ENCODE data around the gene MCM8. TPM values are rescaled to one million over a fixed set of nuclear protein-coding genes. Genes with fewer than 3 reads are reported as not detected.
A peak's percentile ranks its signal among the peaks of the same experiment; 100 is the strongest.

The MCM8 gene
- total RNA-seq, 1 donor from 2014 or later = 4.7 TPM

DNA sequence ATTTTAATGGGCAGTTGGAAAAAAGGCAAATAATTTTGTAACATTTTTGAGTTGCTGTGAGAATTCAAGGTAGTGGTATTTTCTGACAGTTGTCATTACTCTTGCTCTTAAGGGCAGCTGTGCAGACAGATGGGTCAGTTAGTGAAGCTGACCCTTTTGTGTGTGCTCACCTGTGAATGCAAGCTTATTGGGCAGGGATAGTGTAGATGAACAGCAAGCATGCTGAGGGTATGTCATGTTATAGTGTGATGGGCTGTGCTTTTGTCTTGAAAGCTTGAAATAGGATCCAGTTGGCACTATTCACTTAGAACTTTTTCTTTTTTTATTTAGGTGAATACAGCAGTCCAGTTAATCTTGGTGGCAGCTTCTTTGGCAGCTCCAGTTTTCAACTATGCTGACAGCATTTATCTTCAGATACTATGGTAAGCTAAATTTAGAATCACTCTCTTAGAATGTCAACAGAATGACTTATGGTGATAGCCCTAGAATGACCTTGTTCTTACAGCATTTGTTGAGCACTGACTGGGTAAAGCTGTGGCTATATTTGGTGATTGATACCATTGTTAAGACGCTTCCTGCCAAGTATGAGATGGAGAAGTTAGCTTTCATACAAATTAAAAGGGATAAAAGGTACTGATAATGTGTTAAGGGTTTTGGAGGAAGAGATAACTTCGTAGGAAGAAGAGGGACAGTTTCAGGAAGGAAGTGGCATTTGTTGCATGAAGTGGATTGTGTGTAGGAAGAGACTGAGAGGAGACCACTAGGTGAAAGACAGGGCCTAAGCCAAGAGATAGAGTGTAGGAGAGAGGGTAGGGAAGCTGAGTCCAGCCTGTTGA lies 83.9 kb downstream of the MCM8 start:
- peaks cover 12 to 33% (median 26%) of the 10 kb centered on the region in 3 donors for H3K36me3 ChIP-seq (ENCODE audit: control insufficient read depth in 3 of 3, insufficient read depth in 3 of 3, low read length in 3 of 3)

DNA sequence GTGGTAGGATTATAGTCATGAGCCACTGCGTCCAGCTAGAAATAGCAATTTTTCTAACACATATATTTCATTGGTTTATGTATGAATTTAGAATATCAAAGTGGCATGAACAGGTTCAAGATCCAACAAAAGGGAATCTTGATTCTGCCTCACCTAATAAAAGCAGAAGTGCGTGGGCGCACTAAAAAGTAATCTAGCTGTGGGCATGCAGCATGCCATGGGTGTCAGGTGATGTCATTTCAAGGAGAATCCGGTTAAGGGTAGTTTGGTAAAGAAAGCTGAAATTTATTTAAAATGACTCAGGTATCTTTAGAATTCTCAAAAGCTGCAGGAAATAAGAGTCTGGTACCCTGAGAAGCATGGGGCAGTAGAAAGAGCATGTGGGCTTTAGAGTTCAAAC lies 85.8 kb downstream of the MCM8 start:
- peaks cover 22 to 47% (median 32%) of the 10 kb centered on the region in 3 donors for H3K36me3 ChIP-seq (ENCODE audit: control insufficient read depth in 3 of 3, insufficient read depth in 3 of 3, low read length in 3 of 3)
- no peak overlapping the region for H3K9ac ChIP-seq (ENCODE audit: low read depth in 1 of 3, low read length in 3 of 3)
- no peak overlapping the region for H3K4me3 ChIP-seq (ENCODE audit: low read length in 3 of 3)
- no peaks in the 10 kb centered on the region for H3K9me3 ChIP-seq (ENCODE audit: control insufficient read depth in 3 of 3, low read length in 3 of 3)
- peaks cover 9 to 17% (median 10%) of the 10 kb centered on the region in 3 donors for H3K4me1 ChIP-seq (ENCODE audit: control insufficient read depth in 3 of 3, insufficient read depth in 3 of 3, low read length in 3 of 3)
- H3K27me3 ChIP-seq (ENCODE audit: control insufficient read depth in 3 of 3, insufficient read depth in 3 of 3, low read length in 3 of 3) = no peaks in the 10 kb centered on the region
- no peak overlapping the region for H3K27ac ChIP-seq (ENCODE audit: low read depth, low read length)

More for the DNA sequence above, 83.9 kb downstream of the MCM8 start:
- no peaks in the 10 kb centered on the region for H3K27me3 ChIP-seq (ENCODE audit: control insufficient read depth in 3 of 3, insufficient read depth in 3 of 3, low read length in 3 of 3)
- no peak overlapping the region for H3K9ac ChIP-seq (ENCODE audit: low read depth in 1 of 3, low read length in 3 of 3)
- peak overlapping the region; percentile 83 for H3K27ac ChIP-seq (ENCODE audit: low read depth, low read length)
- H3K9me3 ChIP-seq (ENCODE audit: control insufficient read depth in 3 of 3, low read length in 3 of 3) = no peaks in the 10 kb centered on the region
- peaks cover 9 to 19% (median 10%) of the 10 kb centered on the region in 3 donors for H3K4me1 ChIP-seq (ENCODE audit: control insufficient read depth in 3 of 3, insufficient read depth in 3 of 3, low read length in 3 of 3)
- H3K4me3 ChIP-seq (ENCODE audit: low read length in 3 of 3) = no peak overlapping the region

DNA sequence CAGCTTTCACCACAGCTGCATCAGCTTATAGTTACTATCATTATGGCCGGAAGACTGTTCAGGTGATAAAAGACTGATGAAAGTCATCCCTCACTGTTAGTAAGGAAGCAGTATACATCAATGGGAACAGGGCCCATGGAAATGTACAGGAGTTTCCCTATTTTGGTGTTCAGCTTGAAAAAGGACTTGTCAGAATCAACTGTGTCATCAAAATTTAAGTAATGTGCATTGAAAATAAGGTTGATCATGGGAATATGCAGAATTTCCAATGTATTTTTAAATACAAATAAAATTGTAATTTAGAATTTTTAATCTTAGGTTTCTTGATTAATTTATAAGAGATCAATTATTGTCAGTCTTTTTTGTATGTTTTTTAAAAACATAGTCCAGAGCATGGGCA lies 86.6 kb downstream of the MCM8 start:
- Histone ChIP-seq H3K9me3 (ENCODE audit: control insufficient read depth in 3 of 3, low read length in 3 of 3) (no peaks in the 10 kb centered on the region), H3K27me3 (ENCODE audit: control insufficient read depth in 3 of 3, insufficient read depth in 3 of 3, low read length in 3 of 3) (no peaks in the 10 kb centered on the region), H3K4me1 (ENCODE audit: control insufficient read depth in 3 of 3, insufficient read depth in 3 of 3, low read length in 3 of 3) (peaks cover 9 to 17% (median 10%) of the 10 kb centered on the region in 3 donors), H3K27ac (ENCODE audit: low read depth, low read length) (no peak overlapping the region), H3K9ac (ENCODE audit: low read depth in 1 of 3, low read length in 3 of 3) (no peak overlapping the region), H3K36me3 (ENCODE audit: control insufficient read depth in 3 of 3, insufficient read depth in 3 of 3, low read length in 3 of 3) (peaks cover 27 to 56% (median 40%) of the 10 kb centered on the region in 3 donors), H3K4me3 (ENCODE audit: low read length in 3 of 3) (no peak overlapping the region)

DNA sequence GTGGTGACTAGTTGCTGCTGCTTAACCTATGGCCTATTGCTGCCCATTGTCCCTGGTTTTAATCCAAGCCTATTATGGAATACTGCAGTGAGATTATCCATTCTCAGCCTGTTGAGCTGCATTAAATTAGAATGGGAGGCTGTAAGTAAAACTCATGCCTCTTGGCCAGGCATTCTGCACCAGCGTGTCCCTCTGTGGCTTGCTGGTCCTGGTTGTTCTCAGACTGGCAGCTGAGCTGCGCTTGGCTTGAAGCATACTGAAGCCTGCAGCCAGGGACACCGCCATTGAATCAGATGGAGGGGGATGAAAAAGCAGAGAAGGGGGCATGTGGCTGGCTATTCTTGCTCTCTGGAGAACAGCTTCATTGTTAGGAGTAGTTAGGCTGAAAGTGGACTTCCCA lies 87.8 kb downstream of the MCM8 start:
- Histone ChIP-seq H3K4me3 (ENCODE audit: low read length in 3 of 3) (no peak overlapping the region), H3K36me3 (ENCODE audit: control insufficient read depth in 3 of 3, insufficient read depth in 3 of 3, low read length in 3 of 3) (peaks cover 30 to 59% (median 40%) of the 10 kb centered on the region in 3 donors), H3K9ac (ENCODE audit: low read depth in 1 of 3, low read length in 3 of 3) (no peak overlapping the region), H3K4me1 (ENCODE audit: control insufficient read depth in 3 of 3, insufficient read depth in 3 of 3, low read length in 3 of 3) (peaks cover 9 to 17% (median 10%) of the 10 kb centered on the region in 3 donors), H3K27me3 (ENCODE audit: control insufficient read depth in 3 of 3, insufficient read depth in 3 of 3, low read length in 3 of 3) (no peaks in the 10 kb centered on the region), H3K9me3 (ENCODE audit: control insufficient read depth in 3 of 3, low read length in 3 of 3) (no peaks in the 10 kb centered on the region), H3K27ac (ENCODE audit: low read depth, low read length) (no peak overlapping the region)

DNA sequence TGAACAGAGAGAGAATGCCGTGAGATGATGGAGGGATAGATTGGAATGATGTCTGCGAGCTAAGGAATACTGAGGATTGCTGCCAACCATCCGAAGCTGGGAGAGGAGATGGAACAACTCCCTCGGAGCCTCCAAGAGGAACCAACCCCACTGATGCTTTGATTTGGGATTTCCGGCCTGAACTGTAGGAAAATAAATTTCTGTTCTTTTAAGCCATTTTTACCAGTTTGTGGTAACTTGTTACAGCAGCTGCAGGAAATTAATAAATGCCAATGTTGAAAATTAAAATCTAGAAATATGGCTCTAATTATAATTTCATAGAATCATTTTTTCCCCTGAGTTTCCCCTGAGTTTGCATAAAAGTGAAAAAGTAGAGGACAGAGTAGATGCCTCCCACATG lies 89.3 kb downstream of the MCM8 start:
- Histone ChIP-seq H3K27ac (ENCODE audit: low read depth, low read length) (no peak overlapping the region), H3K36me3 (ENCODE audit: control insufficient read depth in 3 of 3, insufficient read depth in 3 of 3, low read length in 3 of 3) (peaks cover 30 to 54% (median 38%) of the 10 kb centered on the region in 3 donors), H3K9me3 (ENCODE audit: control insufficient read depth in 3 of 3, low read length in 3 of 3) (no peaks in the 10 kb centered on the region), H3K27me3 (ENCODE audit: control insufficient read depth in 3 of 3, insufficient read depth in 3 of 3, low read length in 3 of 3) (no peaks in the 10 kb centered on the region), H3K4me3 (ENCODE audit: low read length in 3 of 3) (no peak overlapping the region), H3K9ac (ENCODE audit: low read depth in 1 of 3, low read length in 3 of 3) (no peak overlapping the region), H3K4me1 (ENCODE audit: control insufficient read depth in 3 of 3, insufficient read depth in 3 of 3, low read length in 3 of 3) (peaks cover 2 to 3% (median 2%) of the 10 kb centered on the region in 3 donors)

DNA sequence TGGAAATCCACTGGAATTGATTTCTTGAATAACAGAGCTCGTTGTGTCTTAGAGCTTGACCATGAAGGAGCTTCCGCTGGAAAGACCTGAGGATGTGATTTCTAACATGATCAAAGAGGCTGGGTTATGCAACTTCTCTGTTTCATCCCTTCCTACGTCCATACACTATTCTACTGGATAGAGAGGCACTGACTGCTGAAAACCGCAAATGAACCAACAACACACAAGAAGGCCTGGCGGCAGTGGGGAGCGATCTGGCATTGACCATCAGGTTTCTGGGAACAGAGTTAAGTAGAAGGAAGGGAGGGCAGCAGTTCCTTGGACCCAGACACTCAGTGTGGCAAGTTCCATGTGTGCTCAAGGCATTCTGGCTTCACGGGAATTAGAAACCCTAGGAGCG lies 90.1 kb downstream of the MCM8 start:
- Histone ChIP-seq H3K4me3 (ENCODE audit: low read length in 3 of 3) (no peak overlapping the region), H3K27ac (ENCODE audit: low read depth, low read length) (no peak overlapping the region), H3K9me3 (ENCODE audit: control insufficient read depth in 3 of 3, low read length in 3 of 3) (no peaks in the 10 kb centered on the region), H3K9ac (ENCODE audit: low read depth in 1 of 3, low read length in 3 of 3) (no peak overlapping the region), H3K4me1 (ENCODE audit: control insufficient read depth in 3 of 3, insufficient read depth in 3 of 3, low read length in 3 of 3) (no peaks in the 10 kb centered on the region), H3K36me3 (ENCODE audit: control insufficient read depth in 3 of 3, insufficient read depth in 3 of 3, low read length in 3 of 3) (peaks cover 30 to 54% (median 38%) of the 10 kb centered on the region in 3 donors), H3K27me3 (ENCODE audit: control insufficient read depth in 3 of 3, insufficient read depth in 3 of 3, low read length in 3 of 3) (no peaks in the 10 kb centered on the region)

DNA sequence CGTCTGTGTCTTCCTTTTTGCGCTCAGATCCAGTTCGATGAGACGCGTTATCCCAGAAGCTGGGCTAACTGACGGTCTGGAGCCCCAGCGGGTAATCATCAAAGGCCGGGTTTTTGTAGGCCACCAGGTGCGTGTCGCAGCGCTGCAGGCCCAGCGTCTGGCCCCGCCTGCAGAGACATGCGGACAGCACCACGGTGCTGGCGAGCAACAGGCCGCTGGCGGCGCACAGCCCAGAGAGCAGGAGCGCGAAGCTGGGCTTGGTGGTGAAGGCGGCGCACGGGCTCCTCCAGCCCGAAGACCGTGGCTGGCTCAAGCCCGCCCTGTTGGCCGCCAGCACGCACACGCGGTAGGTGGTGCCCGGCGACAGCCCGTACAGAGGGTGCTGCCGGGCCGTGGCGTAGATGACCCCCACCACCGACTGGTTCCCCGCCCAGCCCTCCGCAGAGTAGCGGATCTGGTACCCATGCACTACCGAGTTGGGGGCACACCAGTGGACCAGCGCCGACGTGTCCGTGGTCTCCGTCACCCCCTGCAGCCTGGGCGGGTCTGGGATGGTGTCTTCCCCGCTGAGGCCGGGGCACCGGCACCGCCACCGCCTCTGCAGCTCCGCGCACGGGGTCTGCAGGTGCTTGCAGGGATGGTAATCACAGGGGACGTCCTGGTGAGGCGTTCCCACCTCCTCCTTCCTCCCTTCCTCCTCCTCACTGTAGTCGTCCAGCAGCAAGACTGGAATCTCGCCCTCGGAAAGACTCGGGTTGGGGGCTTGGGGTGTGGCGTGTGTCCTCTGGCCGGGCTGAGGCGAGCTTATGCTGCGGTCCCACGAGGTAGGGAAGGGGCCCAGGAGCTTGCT lies 90.7 kb downstream of the MCM8 start:
- no peak overlapping the region for H3K27ac ChIP-seq (ENCODE audit: low read depth, low read length)
- no peak overlapping the region for H3K4me3 ChIP-seq (ENCODE audit: low read length in 3 of 3)
- no peaks in the 10 kb centered on the region for H3K27me3 ChIP-seq (ENCODE audit: control insufficient read depth in 3 of 3, insufficient read depth in 3 of 3, low read length in 3 of 3)
- H3K9ac ChIP-seq (ENCODE audit: low read depth in 1 of 3, low read length in 3 of 3) = no peak overlapping the region
- H3K4me1 ChIP-seq (ENCODE audit: control insufficient read depth in 3 of 3, insufficient read depth in 3 of 3, low read length in 3 of 3) = no peaks in the 10 kb centered on the region
- no peaks in the 10 kb centered on the region for H3K9me3 ChIP-seq (ENCODE audit: control insufficient read depth in 3 of 3, low read length in 3 of 3)
- H3K36me3 ChIP-seq (ENCODE audit: control insufficient read depth in 3 of 3, insufficient read depth in 3 of 3, low read length in 3 of 3) = peaks cover 29 to 54% (median 37%) of the 10 kb centered on the region in 3 donors

GRCh38 chr20:6041808-6042265 lies 91.4 kb downstream of the MCM8 start:
- no peaks in the 10 kb centered on the region for H3K27me3 ChIP-seq (ENCODE audit: control insufficient read depth in 3 of 3, insufficient read depth in 3 of 3, low read length in 3 of 3)
- no peak overlapping the region for H3K27ac ChIP-seq (ENCODE audit: low read depth, low read length)
- H3K9me3 ChIP-seq (ENCODE audit: control insufficient read depth in 3 of 3, low read length in 3 of 3) = no peaks in the 10 kb centered on the region
- no peaks in the 10 kb centered on the region for H3K4me1 ChIP-seq (ENCODE audit: control insufficient read depth in 3 of 3, insufficient read depth in 3 of 3, low read length in 3 of 3)
- H3K36me3 ChIP-seq (ENCODE audit: control insufficient read depth in 3 of 3, insufficient read depth in 3 of 3, low read length in 3 of 3) = peaks cover 25 to 49% (median 32%) of the 10 kb centered on the region in 3 donors
- no peak overlapping the region for H3K4me3 ChIP-seq (ENCODE audit: low read length in 3 of 3)
- H3K9ac ChIP-seq (ENCODE audit: low read depth in 1 of 3, low read length in 3 of 3) = no peak overlapping the region

DNA sequence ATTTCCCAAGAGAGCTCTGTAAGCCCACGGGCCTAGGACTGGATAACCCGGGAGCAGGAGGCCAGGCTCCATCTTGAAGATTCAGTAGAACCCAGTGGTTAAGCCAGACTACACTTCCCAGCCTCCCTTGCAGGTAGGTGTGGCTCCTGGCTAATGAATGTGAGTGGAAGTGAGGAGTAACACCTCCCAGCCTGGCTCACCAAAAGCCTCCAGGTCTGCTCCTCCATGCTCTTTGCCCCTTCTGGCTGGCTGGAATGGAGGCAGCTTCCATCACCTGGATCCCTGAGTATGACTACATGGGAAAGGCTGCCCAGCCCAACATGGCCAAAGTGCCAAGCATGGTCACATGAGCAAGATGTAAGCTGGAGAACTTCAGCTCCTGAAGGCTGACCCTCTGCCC lies 93.7 kb downstream of the MCM8 start:
- H3K9ac ChIP-seq (ENCODE audit: low read depth in 1 of 3, low read length in 3 of 3) = no peak overlapping the region
- H3K27me3 ChIP-seq (ENCODE audit: control insufficient read depth in 3 of 3, insufficient read depth in 3 of 3, low read length in 3 of 3) = no peaks in the 10 kb centered on the region
- H3K36me3 ChIP-seq (ENCODE audit: control insufficient read depth in 3 of 3, insufficient read depth in 3 of 3, low read length in 3 of 3) = peaks cover 16 to 28% (median 18%) of the 10 kb centered on the region in 3 donors
- H3K27ac ChIP-seq (ENCODE audit: low read depth, low read length) = no peak overlapping the region
- H3K4me3 ChIP-seq (ENCODE audit: low read length in 3 of 3) = no peak overlapping the region
- no peaks in the 10 kb centered on the region for H3K9me3 ChIP-seq (ENCODE audit: control insufficient read depth in 3 of 3, low read length in 3 of 3)
- H3K4me1 ChIP-seq (ENCODE audit: control insufficient read depth in 3 of 3, insufficient read depth in 3 of 3, low read length in 3 of 3) = no peaks in the 10 kb centered on the region
